Neural progenitor cell (in vitro differentiated cells): ENCODE measurements around the gene UNC13B.

Experiments
- CTCF ChIP-seq: fragments of 200-600 bp; sonication (generic); IDR thresholded peaks from 2 replicates; pipeline ENCODE4 v1.5.1; 2017; ENCODE audit warnings: antibody characterized with exemption, mild to moderate bottlenecking
- EZH2 ChIP-seq: fragments of 200-600 bp; sonication (generic); IDR thresholded peaks from 2 replicates; pipeline ENCODE4 v1.6.1; 2017; ENCODE audit warnings: antibody characterized with exemption, mild to moderate bottlenecking, moderate library complexity
- EZH2phosphoT487 ChIP-seq: fragments of 200-600 bp; sonication (generic); IDR thresholded peaks from 2 replicates; pipeline ENCODE4 v1.6.1; 2017; ENCODE audit warnings: antibody characterized with exemption

- TF ChIP-seq CTCF: no peak
- no peak for TF ChIP-seq EZH2phosphoT487
- TF ChIP-seq EZH2: no peak
These were observed 28.4 kb downstream of the UNC13B start for GRCh38 chr9:35190203-35190602.
